Left lung (tissue), 10 donors: ENCODE data around the gene MAST4. TPM values are rescaled to one million over a fixed set of nuclear protein-coding genes. Genes with fewer than 3 reads are reported as not detected.
A peak's percentile ranks its signal among the peaks of the same experiment; 100 is the strongest.
"Not testable (repeated sequence)": the region's sequence is repeated elsewhere in the genome, so short reads cannot be mapped to it uniquely, and the experiment has no call there.

ENCODE experiments used
- ATAC-seq: fragments of 200-7000 bp; cut with Tn5 transposase; one replicate; pipeline ENCODE4 v1.9.1; 2020; ENCODE audit warnings: moderate library complexity
- DNase-seq, 4 donors: peaks; one replicate each; pipeline ENCODE4 v3.0.0-alpha.2; 2013 to 2020
- H3K27ac ChIP-seq, 2 donors: fragments of 200-600 bp; sonication (generic) in 1 of 2; one replicate each; pipeline versions ENCODE4 v1.5.0 to v1.8.0; 2020 to 2021
- H3K27me3 ChIP-seq, 2 donors: fragments of 200-600 bp; sonication (generic) in 1 of 2; one replicate each; pipeline versions ENCODE4 v1.5.0 to v1.8.0; 2020 to 2021
- H3K36me3 ChIP-seq, 2 donors: fragments of 200-600 bp; sonication (generic) in 1 of 2; one replicate each; pipeline versions ENCODE4 v1.5.0 to v1.8.0; 2020 to 2021
- H3K4me1 ChIP-seq, 2 donors: fragments of 200-600 bp; one replicate each; pipeline ENCODE4 v1.8.0; 2021
- H3K4me3 ChIP-seq, 2 donors: fragments of 200-600 bp; sonication (generic) in 1 of 2; one replicate each; pipeline versions ENCODE4 v1.5.0 to v1.8.0; 2020 to 2021; ENCODE audit warnings: mild to moderate bottlenecking in 1 of 2
- H3K9me3 ChIP-seq, 2 donors: fragments of 200-600 bp; sonication (generic) in 1 of 2; one replicate each; pipeline versions ENCODE4 v1.5.0 to v1.8.0; 2020 to 2021
- intact Hi-C, 2 donors: fragments of 100-400 bp; cut with DNase I; formaldehyde crosslinking; loops; one replicate each; pipeline versions ENCODE4 v1.11.2 to v1.14.2; 2022
- polyA plus RNA-seq, 6 donors: library from polyadenylated mRNA; unstranded; fragments of 120-200 nt; gene quantifications; one replicate each; pipeline ENCODE4 v1.2.1, GENCODE V29; 2013; ENCODE audit not compliant: insufficient read length in 6 of 6
- total RNA-seq, 2 donors: library from RNA; stranded (reverse); fragmentation: NEBNext Ultra II Directional; extraction: Animal tissue kit (Norgen Biotek cat#: 25700); gene quantifications; one replicate each; pipeline ENCODE4 v1.2.1, GENCODE V29; 2021
- TF ChIP-seq, protein P1 (sequence below), 2 donors: fragments of 200-600 bp; sonication (generic) in 1 of 2; IDR thresholded peaks; one replicate each; pipeline versions ENCODE4 v1.5.0 to v1.8.0; 2021; ENCODE audit warnings: antibody characterized with exemption in 2 of 2
- donor health status: DM: no; HTN: yes; CAD: no.
- donor health status: DM: no; HTN: no; CAD: no.

MAST4 gene
- total and polyA plus RNA-seq, 8 donors = 47.7 to 57.6 (median 53.0) TPM

DNA sequence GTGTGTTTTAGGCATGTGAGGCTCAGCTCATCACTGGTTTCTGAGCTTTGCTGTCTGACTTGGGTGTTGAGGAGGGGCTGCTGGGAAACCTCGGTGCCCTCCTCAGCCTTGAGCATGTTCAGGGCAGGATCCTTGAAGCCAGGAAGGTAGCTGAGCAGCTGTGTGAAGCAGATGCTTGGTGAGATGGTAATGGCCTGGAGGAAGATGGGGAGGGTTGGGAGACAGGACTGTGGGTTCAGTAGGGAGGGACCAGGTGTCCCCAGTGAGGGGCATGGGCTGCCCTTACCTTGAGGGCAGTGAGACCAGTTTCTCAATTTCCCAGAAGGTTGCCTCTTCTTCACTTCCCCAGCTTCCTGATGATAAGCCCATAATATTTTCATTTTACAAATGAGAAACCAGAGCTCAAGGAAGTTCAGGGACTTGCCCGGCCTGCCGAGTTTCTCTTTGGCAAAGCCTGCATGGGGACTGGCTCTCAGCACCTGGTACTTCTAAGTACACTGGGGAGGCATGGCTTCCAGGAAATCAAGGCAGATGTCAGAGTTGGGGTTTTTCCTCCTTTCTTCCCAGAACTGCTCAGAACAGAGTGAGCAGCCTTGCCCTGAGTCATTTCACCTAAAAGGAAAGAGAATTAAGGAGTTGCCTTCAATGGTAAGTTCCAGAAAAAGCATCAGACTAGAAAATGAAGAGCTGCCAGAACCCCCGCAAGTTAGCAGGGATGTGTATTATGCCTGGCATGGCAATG, 225.7 kb downstream of the MAST4 start:
- Histone ChIP-seq H3K4me1 (peaks cover 0 to 4% of the 10 kb centered on the region in 2 donors), H3K27me3 (no peaks in the 10 kb centered on the region), H3K9me3 (no peaks in the 10 kb centered on the region), H3K36me3 (no peaks in the 10 kb centered on the region), H3K27ac (peak overlapping the region in 1 of 2 donors; percentile 43), H3K4me3 (no peak overlapping the region)
- intact Hi-C loops = loop anchor here in 1 of 2 donors (10.0 kb wide), 1 partner anchor 323 kb away; no protein-coding TSS in a partner anchor
- DNase-seq (no peak), ATAC-seq (peak; percentile 59)
- TF ChIP-seq, protein P1, sequence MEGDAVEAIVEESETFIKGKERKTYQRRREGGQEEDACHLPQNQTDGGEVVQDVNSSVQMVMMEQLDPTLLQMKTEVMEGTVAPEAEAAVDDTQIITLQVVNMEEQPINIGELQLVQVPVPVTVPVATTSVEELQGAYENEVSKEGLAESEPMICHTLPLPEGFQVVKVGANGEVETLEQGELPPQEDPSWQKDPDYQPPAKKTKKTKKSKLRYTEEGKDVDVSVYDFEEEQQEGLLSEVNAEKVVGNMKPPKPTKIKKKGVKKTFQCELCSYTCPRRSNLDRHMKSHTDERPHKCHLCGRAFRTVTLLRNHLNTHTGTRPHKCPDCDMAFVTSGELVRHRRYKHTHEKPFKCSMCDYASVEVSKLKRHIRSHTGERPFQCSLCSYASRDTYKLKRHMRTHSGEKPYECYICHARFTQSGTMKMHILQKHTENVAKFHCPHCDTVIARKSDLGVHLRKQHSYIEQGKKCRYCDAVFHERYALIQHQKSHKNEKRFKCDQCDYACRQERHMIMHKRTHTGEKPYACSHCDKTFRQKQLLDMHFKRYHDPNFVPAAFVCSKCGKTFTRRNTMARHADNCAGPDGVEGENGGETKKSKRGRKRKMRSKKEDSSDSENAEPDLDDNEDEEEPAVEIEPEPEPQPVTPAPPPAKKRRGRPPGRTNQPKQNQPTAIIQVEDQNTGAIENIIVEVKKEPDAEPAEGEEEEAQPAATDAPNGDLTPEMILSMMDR (IDR thresholded peaks at IDR 0.05) = no peak

- intact Hi-C loops = loop anchor here in 1 of 2 donors (10.0 kb wide), 1 partner anchor 322 kb away; no protein-coding TSS in a partner anchor
- DNase-seq, H3K9me3 ChIP-seq, H3K36me3 ChIP-seq, H3K4me3 ChIP-seq, H3K4me1 ChIP-seq, H3K27me3 ChIP-seq, ATAC-seq, H3K27ac ChIP-seq: not testable (repeated sequence)
Measured at GRCh38 chr5:66822906-66823305, 226.7 kb downstream of the MAST4 start.

DNA sequence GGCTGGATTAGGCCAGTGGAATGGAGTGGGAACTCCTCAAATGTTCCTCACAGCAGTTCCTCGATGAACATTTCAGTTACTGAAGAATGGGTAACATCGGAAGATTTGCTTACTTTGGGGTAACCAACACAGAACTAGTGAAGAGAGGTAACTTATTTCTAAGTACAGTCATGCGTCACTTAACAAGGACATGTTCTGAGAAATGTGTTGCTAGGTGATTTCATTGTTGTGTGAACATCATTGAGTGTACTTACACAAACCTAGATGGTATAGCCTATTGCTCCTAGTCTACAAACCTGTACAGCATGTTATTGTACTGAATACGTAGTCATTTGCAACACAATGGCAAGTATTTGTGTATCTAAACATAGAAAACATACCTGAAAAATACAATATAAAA, 228.3 kb downstream of the MAST4 start:
- Histone ChIP-seq H3K4me3 (no peak overlapping the region), H3K4me1 (peaks cover 0 to 20% of the 10 kb centered on the region in 2 donors), H3K27me3 (peaks cover 0 to 11% of the 10 kb centered on the region in 2 donors), H3K9me3 (no peaks in the 10 kb centered on the region), H3K36me3 (no peaks in the 10 kb centered on the region), H3K27ac (no peak overlapping the region)
- TF ChIP-seq, protein P1 (IDR thresholded peaks at IDR 0.05) = no peak
- intact Hi-C loops = loop anchor here in 1 of 2 donors (10.0 kb wide), 1 partner anchor 320 kb away; no protein-coding TSS in a partner anchor
- DNase-seq = no peak
- no peak for ATAC-seq

DNA sequence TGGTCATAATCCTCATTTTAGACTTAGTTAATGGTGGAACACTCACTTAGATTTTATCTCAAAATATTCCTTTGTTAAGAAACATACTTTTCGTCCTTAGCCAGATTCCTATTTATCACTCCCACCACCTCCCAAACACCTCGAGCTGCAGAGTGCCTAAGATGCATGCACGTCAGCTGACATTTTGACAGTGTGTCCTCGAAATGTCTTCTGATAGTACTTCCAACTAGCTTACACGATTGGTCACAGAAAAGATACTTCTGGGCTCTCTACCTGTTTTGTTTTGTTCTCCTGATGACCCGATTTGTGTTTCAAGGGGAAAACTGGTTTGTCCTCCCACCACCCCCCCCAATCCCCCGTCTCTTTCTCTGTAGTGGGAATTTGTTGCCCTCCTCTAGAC, 230.1 kb downstream of the MAST4 start:
- no peak overlapping the region for H3K27ac ChIP-seq
- H3K4me1 ChIP-seq = peaks cover 0 to 35% of the 10 kb centered on the region in 2 donors
- intact Hi-C loops = loop anchor here in 1 of 2 donors (10.0 kb wide), 1 partner anchor 319 kb away; no protein-coding TSS in a partner anchor
- no peaks in the 10 kb centered on the region for H3K9me3 ChIP-seq
- TF ChIP-seq, protein P1 (IDR thresholded peaks at IDR 0.05) = no peak
- no peaks in the 10 kb centered on the region for H3K36me3 ChIP-seq
- DNase-seq (no peak), ATAC-seq (no peak)
- H3K4me3 ChIP-seq = no peak overlapping the region
- peaks cover 0 to 11% of the 10 kb centered on the region in 2 donors for H3K27me3 ChIP-seq

DNA sequence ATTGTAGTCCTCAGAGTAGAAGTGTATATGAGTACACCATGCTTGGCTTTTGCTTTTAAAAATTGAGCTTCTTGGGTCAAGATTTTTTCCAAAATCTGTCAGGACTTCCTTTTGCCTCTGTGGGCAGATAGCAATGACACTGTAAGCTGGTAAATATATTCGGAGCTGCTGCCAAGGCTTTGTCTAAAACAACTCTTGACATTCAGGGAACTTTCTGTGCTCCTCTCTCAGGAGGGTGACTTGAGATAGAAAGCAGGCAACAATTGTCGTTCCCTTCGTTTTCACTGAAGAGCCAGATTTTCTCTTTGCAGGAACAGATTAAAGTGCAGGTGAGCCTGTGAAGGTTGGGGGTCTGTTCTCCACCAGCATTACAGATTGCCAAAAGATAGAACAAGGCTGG, 230.5 kb downstream of the MAST4 start:
- Histone ChIP-seq H3K4me3 (no peak overlapping the region), H3K27me3 (peaks cover 0 to 11% of the 10 kb centered on the region in 2 donors), H3K27ac (no peak overlapping the region), H3K36me3 (no peaks in the 10 kb centered on the region), H3K4me1 (peaks cover 0 to 33% of the 10 kb centered on the region in 2 donors), H3K9me3 (no peaks in the 10 kb centered on the region)
- intact Hi-C loops = loop anchor here in 1 of 2 donors (10.0 kb wide), 1 partner anchor 318 kb away; no protein-coding TSS in a partner anchor
- ATAC-seq = no peak
- TF ChIP-seq, protein P1 (IDR thresholded peaks at IDR 0.05) = no peak
- DNase-seq = no peak
